A549 (cell line): ENCODE data around the gene FAR1.

Experiments
- CTCF ChIP-seq: fragments of >200 bp; sonication (Bioruptor Twin); formaldehyde crosslinking; IDR thresholded peaks from 3 replicates; pipeline ENCODE4 v1.5.1; 2016
- POLR2A ChIP-seq: IDR thresholded peaks from 2 replicates; pipeline ENCODE4 v1.6.1; 2012; ENCODE audit warnings: mild to moderate bottlenecking, low read length

- TF ChIP-seq POLR2A, result no peak
- TF ChIP-seq CTCF, result no peak
Observed at GRCh38 chr11:13763341-13763740, 94.9 kb downstream of the FAR1 start.
